Stimulated activated CD8-positive, alpha-beta memory T cell treated with anti-CD3 and anti-CD28 coated beads, Interleukin-2, amount 100 ng/mL, for 1 hour (primary cell): ENCODE measurements around the gene LHB.

Source experiments
- DNase-seq, 2 donors: peaks; one replicate each; pipeline ENCODE4 v3.0.0-alpha.2; 2020; ENCODE audit warnings: low read depth in 2 of 2

The LHB gene

DNA sequence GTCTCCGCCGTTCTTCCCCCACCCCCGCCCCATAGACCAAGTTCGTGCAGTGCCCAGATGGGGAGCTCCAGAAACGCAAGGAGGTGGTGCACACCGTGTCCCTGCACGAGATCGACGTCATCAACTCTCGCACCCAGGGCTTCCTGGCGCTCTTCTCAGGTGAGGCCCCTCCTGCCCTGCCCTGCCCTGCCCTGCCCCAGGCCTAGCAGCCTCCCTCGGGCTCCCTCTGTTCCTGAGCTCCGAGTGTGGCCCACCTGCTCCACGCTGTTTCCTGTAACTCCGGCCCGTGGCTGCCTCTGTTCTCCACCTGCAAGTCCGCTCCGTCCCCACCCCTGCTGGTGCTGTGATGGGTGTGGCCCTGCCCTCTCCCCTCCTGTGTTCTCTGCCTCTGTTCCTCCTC, 6.4 kb downstream of the LHB start:
- no peak for DNase-seq

DNA sequence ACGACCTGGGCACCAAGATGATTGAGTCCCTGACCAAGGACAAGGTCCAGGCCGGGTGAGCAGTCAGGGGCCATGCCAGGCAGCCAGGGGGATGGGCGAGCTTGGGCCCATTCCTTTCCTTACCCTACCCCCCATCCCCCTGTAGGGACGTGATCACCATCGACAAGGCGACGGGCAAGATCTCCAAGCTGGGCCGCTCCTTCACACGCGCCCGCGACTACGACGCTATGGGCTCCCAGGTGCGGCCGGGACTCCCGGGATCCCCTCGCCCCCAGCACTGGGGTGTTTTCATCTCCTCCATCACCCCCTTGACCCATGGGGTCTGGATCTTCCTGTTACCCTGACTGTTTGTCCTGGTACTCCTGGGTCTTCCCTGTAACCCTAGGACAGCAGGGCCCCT, 7.1 kb downstream of the LHB start:
- no peak for DNase-seq

GRCh38 chr19:49006905-49007304, 10.0 kb downstream of the LHB start:
- DNase-seq: no peak

GRCh38 chr19:49004964-49005614, 11.8 kb downstream of the LHB start:
- DNase-seq: no peak

DNA sequence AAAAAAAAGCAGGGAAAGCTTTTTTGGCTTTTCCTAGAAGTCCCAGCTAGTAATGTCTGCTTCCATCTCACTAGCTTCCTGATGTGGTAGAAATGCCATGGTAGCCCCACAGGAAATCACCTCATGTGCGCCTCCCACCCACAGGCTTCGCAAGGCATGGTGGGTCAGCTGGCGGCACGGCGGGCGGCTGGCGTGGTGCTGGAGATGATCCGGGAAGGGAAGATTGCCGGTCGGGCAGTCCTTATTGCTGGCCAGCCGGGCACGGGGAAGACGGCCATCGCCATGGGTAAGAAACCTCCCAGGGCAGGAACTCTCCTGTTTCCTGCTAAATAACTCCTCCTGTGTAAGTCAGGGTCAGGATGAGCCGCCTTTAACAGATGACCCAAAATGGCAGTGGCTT, 12.8 kb downstream of the LHB start:
- DNase-seq: no peak

- peak; percentile 33 to 41 for DNase-seq
Measured at GRCh38 chr19:48999481-49000325, 17.2 kb downstream of the LHB start.

DNA sequence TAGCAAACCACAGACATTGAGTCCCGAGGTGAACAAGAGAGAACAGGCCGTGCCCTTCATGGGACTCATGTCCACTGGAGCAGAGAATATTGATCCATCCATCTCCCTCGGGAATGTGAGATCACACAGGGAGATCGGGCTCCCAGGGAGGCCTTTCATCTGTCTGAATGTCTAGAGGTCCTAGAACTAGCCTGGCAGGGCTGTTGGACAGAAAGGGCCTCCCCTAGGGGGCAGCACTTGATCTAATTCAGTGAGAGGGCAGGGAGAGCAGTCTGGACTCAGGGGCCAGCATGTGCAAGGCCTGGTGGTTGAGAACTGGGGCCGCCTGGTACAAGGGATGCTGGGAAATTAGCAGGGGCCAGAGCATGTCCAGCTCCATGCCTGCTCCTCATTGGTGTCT, 18.9 kb downstream of the LHB start:
- DNase-seq: no peak

- no peak for DNase-seq
Measured at GRCh38 chr19:48994035-48994386, 22.9 kb downstream of the LHB start.

- DNase-seq: peak; percentile 98
Measured at GRCh38 chr19:48993175-48994034, 23.5 kb downstream of the LHB start, which contains the start of the genes GYS1 and RUVBL2. Gene GYS1, minus strand, starts transcription at chr19:48993309. Its CDS starts 197 bp downstream, at chr19:48993112. Gene RUVBL2, plus strand, starts transcription at chr19:48993887. Its CDS starts 25 bp downstream, at chr19:48993912.

- no peak for DNase-seq
Measured at GRCh38 chr19:48992581-48993174, 24.2 kb downstream of the LHB start.

DNA sequence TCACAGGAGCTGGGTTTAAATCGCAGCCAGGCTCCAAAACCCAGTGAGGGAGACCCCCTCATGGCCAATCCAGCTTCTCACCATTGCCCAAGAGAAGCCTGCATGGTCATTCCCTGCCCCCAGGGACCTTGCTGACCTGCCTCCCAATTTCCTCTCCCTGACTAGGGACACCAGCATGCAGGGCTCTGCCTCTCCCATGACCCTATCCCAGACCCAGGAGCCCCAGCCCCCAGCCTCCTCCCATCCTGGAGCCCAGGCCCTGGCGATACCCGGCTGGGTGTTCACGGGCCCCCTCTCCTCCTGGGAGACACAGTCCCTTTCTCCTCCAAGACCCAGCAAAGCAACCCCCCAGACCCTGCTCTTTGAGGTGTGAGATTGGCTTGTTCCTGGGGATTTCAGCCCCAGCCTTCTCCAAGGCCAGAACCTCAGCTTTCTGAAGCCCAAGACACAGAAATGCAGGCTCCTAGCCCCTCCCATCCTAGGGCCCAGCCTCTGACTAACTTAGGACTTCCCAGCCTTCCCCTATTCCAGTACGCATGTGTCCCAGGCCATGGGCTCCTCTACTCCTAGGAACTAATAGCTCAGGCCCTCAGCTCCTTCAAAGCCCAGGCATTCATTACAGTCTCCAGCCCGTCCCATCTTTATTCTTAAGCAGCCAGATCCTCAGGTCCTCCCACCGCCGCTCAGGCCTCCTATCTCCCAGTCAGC, 24.9 kb downstream of the LHB start:
- DNase-seq: no peak

- no peak for DNase-seq
Measured at GRCh38 chr19:48991011-48991609, 25.8 kb downstream of the LHB start.

- DNase-seq: no peak
Measured at GRCh38 chr19:48990400-48990799, 26.5 kb downstream of the LHB start.

DNA sequence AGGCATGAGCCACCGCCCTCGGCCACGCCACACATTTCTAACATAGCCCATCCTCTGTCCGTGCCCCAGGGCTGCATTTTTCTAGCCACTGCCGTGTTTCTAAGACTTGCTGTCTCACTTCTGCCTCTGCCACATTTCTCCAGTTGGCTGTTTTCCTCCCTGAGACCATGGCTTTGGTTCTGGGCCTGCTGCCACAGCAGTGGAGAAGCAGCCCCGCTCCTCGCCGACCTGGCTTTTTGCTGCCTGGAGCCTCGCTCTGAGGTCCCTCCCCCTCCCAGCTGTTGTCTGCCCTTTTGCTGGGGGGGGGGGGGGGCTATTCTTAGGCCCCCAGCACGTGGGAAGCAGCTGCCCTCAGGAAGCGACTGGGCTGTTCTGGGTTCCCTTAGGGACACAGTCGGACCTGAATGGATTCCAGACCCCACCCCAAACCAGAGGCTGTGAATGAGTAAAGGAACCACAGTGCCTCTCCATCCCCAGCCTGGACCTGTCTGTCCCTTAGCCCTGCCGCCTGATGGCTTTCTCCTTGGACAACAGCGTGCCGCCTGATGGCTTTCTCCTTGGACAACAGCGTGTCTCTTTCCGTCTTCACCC, 27.1 kb downstream of the LHB start:
- no peak for DNase-seq

DNA sequence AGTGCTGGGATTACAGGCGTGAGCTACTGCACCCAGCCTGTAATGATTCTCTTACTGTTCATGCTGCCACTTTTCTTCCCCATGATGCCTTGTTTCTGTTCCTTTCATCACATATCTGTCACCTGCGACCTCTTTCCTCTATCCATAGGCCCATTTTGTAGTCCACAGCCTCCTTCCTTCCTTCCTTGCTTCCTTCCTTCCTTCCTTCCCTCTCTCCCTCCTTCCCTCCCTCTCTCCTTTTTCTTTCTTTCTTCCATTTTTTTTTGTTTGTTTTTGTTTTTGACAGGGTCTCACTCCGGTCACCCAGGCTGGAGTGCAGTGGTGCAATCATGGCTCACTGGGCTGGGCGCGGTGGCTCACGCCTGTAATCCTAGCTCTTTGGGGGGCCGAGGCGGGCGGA, 28.0 kb downstream of the LHB start:
- DNase-seq: no peak

GRCh38 chr19:48988286-48988685, 28.6 kb downstream of the LHB start:
- no peak for DNase-seq

- DNase-seq: no peak
Measured at GRCh38 chr19:48987323-48987722, 29.6 kb downstream of the LHB start.

DNA sequence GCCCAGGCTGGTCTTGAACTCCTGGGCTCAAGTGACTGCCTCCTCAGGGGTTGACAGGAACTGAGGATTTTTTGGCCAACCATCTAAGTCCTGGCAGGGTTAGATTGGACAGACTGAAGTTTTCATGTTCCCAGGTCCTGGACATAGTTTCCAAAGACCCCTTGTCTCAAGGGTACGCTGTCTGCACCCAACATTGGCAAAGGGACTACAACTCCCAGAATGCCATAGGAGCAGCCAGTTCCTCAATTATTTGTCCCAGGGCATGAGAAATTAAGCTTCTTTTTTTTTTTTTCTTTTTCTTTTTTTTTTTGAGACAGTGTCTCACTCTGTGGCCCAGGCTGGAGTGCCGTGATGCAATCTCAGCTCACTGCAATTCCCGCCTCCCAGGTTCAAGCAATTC, 30.7 kb downstream of the LHB start:
- DNase-seq: no peak

- no peak for DNase-seq
Measured at GRCh38 chr19:48985711-48986110, 31.2 kb downstream of the LHB start.

GRCh38 chr19:48982280-48982679, 34.6 kb downstream of the LHB start:
- no peak for DNase-seq
